Tibial nerve (tissue), 3 donors: ENCODE measurements around the gene BLZF1.

Experiments used
- POLR2A ChIP-seq, 2 donors: fragments of 450-650 bp; IDR thresholded peaks; one replicate each; pipeline ENCODE4 v1.6.1; 2017; ENCODE audit warnings: antibody characterized with exemption in 2 of 2, mild to moderate bottlenecking in 2 of 2, moderate library complexity in 2 of 2
- TF ChIP-seq, protein P1 (sequence below), 5 experiments: fragments of 200-600 bp in 3 of 5; fragments of 450-650 bp in 2 of 5; sonication (generic) in 3 of 5; IDR thresholded peaks; one replicate each; pipeline ENCODE4 v1.5.1; 2016 to 2019; ENCODE audit warnings: antibody characterized with exemption in 5 of 5, mild to moderate bottlenecking in 3 of 5, moderate library complexity in 2 of 5

DNA sequence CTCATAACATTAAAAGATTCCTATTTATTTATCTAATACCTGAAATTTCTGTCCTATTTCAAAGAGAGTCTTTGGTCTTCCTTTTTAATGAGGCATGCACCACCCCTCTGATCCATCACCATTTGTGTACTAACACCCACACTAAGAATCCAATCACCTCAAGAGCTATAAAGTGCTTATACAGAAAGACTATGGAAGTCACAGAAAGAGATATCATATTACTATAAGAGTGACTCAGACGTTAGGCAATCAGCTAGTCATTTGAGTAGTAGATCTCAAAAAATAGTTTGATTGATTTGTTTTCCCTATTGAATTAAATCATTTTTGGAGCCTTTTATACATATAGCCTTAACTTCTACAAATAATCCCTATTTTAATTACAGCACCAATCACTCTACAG lies 46.5 kb upstream of the BLZF1 start:
- TF ChIP-seq POLR2A (IDR thresholded peaks at IDR 0.05): no peak
- TF ChIP-seq, protein P1, sequence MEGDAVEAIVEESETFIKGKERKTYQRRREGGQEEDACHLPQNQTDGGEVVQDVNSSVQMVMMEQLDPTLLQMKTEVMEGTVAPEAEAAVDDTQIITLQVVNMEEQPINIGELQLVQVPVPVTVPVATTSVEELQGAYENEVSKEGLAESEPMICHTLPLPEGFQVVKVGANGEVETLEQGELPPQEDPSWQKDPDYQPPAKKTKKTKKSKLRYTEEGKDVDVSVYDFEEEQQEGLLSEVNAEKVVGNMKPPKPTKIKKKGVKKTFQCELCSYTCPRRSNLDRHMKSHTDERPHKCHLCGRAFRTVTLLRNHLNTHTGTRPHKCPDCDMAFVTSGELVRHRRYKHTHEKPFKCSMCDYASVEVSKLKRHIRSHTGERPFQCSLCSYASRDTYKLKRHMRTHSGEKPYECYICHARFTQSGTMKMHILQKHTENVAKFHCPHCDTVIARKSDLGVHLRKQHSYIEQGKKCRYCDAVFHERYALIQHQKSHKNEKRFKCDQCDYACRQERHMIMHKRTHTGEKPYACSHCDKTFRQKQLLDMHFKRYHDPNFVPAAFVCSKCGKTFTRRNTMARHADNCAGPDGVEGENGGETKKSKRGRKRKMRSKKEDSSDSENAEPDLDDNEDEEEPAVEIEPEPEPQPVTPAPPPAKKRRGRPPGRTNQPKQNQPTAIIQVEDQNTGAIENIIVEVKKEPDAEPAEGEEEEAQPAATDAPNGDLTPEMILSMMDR (IDR thresholded peaks at IDR 0.05): no peak
